ENCODE data around the gene IRGC.

IRGC gene

DNA sequence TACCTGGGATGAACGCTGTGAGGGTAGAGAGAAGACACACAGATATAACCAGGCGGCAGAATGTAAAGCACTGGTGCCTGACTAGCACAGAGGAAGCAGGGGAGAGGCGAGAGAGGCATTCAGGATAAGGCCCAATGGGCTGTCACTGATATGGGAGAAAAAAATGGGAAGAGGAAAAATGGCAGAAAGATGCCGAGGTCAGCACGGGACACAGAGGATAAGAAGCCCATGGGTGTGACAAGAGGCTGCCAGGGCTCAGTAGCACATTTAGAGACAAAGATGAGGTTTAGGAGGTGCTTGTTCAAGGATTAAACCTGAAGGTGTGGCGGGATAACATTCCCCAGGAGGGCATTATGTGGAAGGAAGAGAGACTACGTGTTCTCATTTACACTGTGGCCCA lies 33.3 kb downstream of the IRGC start:
- Histone ChIP-seq H3K36me3 (ENCODE audit: control insufficient read depth in 1 of 2, insufficient read depth in 2 of 2, low read depth in 1 of 2, low read length in 2 of 2) (peaks cover 45 to 71% of the 10 kb centered on the region in 2 experiments), H3K23ac (ENCODE audit: low read length in 2 of 2) (no peak overlapping the region), H3K4ac (ENCODE audit: low read depth in 1 of 2, low read length in 2 of 2) (no peak overlapping the region), H3K27ac (ENCODE audit: low read length, poor library complexity, severe bottlenecking) (no peak overlapping the region), H4K8ac (ENCODE audit: low read length) (no peak overlapping the region), H3K79me1 (replicated peaks; ENCODE audit: low read length, poor library complexity, severe bottlenecking) (peaks cover 34% of the 10 kb centered on the region), H2BK12ac (ENCODE audit: low read length in 2 of 2) (no peak overlapping the region), H2BK120ac (ENCODE audit: low read depth, low read length) (no peak overlapping the region), H3K18ac (ENCODE audit: low read depth in 1 of 2, low read length in 2 of 2) (no peak overlapping the region), H3K4me3 (ENCODE audit: insufficient read depth in 1 of 2, low read depth in 1 of 2, low read length in 2 of 2) (no peak overlapping the region), H2BK15ac (ENCODE audit: low read depth, poor library complexity, severe bottlenecking) (no peak overlapping the region), H2BK5ac (ENCODE audit: low read depth, low read length, poor library complexity, severe bottlenecking) (no peak overlapping the region), H3K9ac (ENCODE audit: low read length) (no peak overlapping the region), H3K9me3 (ENCODE audit: control insufficient read depth, low read length) (no peaks in the 10 kb centered on the region), H2AFZ (ENCODE audit: low read depth, low read length) (no peak overlapping the region), H4K91ac (ENCODE audit: low read length) (no peak overlapping the region), H2AK5ac (ENCODE audit: low read length, severe bottlenecking) (peak overlapping the region; percentile 95), H3K4me1 (ENCODE audit: control insufficient read depth, insufficient read depth, low read depth, low read length) (peaks cover 30% of the 10 kb centered on the region), H3K14ac (ENCODE audit: low read length in 2 of 2) (no peak overlapping the region), H3K4me2 (ENCODE audit: low read length, poor library complexity, severe bottlenecking) (no peak overlapping the region), H3K27me3 (ENCODE audit: control insufficient read depth in 1 of 2, insufficient read depth in 1 of 2, low read length in 2 of 2) (no peaks in the 10 kb centered on the region)
- 95% methylated on average over 6 of the region's 7 CpGs for WGBS
- DNase-seq = no peak

DNA sequence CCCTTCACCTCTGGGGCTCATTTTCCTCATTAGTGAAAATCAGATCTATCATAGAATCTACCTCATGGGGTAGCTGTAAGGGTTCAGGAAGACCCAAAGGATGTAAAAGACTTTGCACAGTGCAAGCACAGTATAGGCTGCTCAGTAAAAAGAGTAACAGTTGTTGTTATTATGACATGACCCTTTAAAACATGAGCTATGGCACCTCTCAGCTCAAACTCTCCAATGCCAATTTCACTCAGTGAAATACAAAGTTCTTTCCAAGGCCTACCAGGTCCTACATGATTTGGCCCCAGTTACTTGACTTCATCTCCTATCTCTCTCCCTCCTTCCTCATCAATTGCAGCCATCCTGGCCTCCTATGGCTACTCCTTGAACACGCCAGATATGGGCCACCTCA lies 34.0 kb downstream of the IRGC start:
- Histone ChIP-seq H3K4ac (ENCODE audit: low read depth in 1 of 2, low read length in 2 of 2) (no peak overlapping the region), H2AFZ (ENCODE audit: low read depth, low read length) (no peak overlapping the region), H3K18ac (ENCODE audit: low read depth in 1 of 2, low read length in 2 of 2) (no peak overlapping the region), H3K14ac (ENCODE audit: low read length in 2 of 2) (no peak overlapping the region), H4K91ac (ENCODE audit: low read length) (no peak overlapping the region), H2AK5ac (ENCODE audit: low read length, severe bottlenecking) (peak overlapping the region; percentile 45), H2BK5ac (ENCODE audit: low read depth, low read length, poor library complexity, severe bottlenecking) (no peak overlapping the region), H3K27ac (ENCODE audit: low read length, poor library complexity, severe bottlenecking) (no peak overlapping the region), H3K27me3 (ENCODE audit: control insufficient read depth in 1 of 2, insufficient read depth in 1 of 2, low read length in 2 of 2) (no peaks in the 10 kb centered on the region), H3K36me3 (ENCODE audit: control insufficient read depth in 1 of 2, insufficient read depth in 2 of 2, low read depth in 1 of 2, low read length in 2 of 2) (peaks cover 38 to 63% of the 10 kb centered on the region in 2 experiments), H4K8ac (ENCODE audit: low read length) (no peak overlapping the region), H2BK12ac (ENCODE audit: low read length in 2 of 2) (no peak overlapping the region), H3K79me1 (replicated peaks; ENCODE audit: low read length, poor library complexity, severe bottlenecking) (peaks cover 30% of the 10 kb centered on the region), H3K9ac (ENCODE audit: low read length) (no peak overlapping the region), H3K4me1 (ENCODE audit: control insufficient read depth, insufficient read depth, low read depth, low read length) (peaks cover 30% of the 10 kb centered on the region), H3K23ac (ENCODE audit: low read length in 2 of 2) (no peak overlapping the region), H3K4me2 (ENCODE audit: low read length, poor library complexity, severe bottlenecking) (no peak overlapping the region), H2BK120ac (ENCODE audit: low read depth, low read length) (no peak overlapping the region), H3K9me3 (ENCODE audit: control insufficient read depth, low read length) (no peaks in the 10 kb centered on the region), H3K4me3 (ENCODE audit: insufficient read depth in 1 of 2, low read depth in 1 of 2, low read length in 2 of 2) (no peak overlapping the region), H2BK15ac (ENCODE audit: low read depth, poor library complexity, severe bottlenecking) (no peak overlapping the region)
- DNase-seq = no peak
- WGBS = 100% methylated on average over 1 of the region's 1 CpG

DNA sequence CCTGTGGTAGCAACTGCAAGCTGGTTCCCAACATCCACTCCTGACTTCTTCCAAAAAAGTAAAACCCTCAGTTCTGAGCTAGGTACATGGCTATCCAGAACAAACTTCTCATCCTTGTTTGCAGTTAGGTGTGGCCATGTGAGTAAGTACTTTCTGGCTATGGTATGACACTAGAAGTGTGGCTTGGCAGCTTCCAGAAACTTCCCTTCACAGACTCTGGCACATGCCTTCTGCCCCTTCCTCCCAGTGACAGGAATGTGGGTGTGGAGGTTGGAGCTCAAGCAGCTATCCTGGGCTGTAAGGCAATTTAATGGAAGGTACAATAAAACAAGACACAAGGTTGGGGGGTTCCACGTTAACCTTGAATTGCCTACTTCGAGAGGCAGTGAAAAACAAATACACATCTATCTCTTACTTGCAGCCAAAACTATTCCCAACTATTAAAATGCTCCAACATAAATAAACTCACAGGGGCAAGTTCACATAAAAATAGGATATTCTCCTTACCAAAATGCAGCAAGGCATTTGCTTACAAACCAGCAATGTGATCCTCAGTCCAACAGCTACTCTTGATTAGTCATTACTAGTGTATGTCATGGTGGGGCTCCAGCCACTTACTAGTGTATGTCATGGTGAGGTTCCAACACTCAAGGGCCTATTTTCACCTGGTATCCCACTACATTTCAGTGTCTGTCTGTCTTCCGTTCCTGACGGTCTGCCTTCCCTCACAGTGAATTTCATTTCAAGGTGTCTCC lies 35.8 kb downstream of the IRGC start:
- Histone ChIP-seq H3K23ac (ENCODE audit: low read length in 2 of 2) (no peak overlapping the region), H2BK120ac (ENCODE audit: low read depth, low read length) (no peak overlapping the region), H3K4me2 (ENCODE audit: low read length, poor library complexity, severe bottlenecking) (no peak overlapping the region), H2AK5ac (ENCODE audit: low read length, severe bottlenecking) (peak overlapping the region; percentile 96), H2AFZ (ENCODE audit: low read depth, low read length) (no peak overlapping the region), H3K14ac (ENCODE audit: low read length in 2 of 2) (no peak overlapping the region), H4K91ac (ENCODE audit: low read length) (no peak overlapping the region), H3K36me3 (ENCODE audit: control insufficient read depth in 1 of 2, insufficient read depth in 2 of 2, low read depth in 1 of 2, low read length in 2 of 2) (peaks cover 31 to 55% of the 10 kb centered on the region in 2 experiments), H3K27me3 (ENCODE audit: control insufficient read depth in 1 of 2, insufficient read depth in 1 of 2, low read length in 2 of 2) (no peaks in the 10 kb centered on the region), H4K8ac (ENCODE audit: low read length) (no peak overlapping the region), H3K4me1 (ENCODE audit: control insufficient read depth, insufficient read depth, low read depth, low read length) (peaks cover 38% of the 10 kb centered on the region), H3K18ac (ENCODE audit: low read depth in 1 of 2, low read length in 2 of 2) (no peak overlapping the region), H3K9me3 (ENCODE audit: control insufficient read depth, low read length) (no peaks in the 10 kb centered on the region), H3K79me1 (replicated peaks; ENCODE audit: low read length, poor library complexity, severe bottlenecking) (peaks cover 25% of the 10 kb centered on the region), H2BK12ac (ENCODE audit: low read length in 2 of 2) (no peak overlapping the region), H3K4me3 (ENCODE audit: insufficient read depth in 1 of 2, low read depth in 1 of 2, low read length in 2 of 2) (no peak overlapping the region), H3K4ac (ENCODE audit: low read depth in 1 of 2, low read length in 2 of 2) (no peak overlapping the region), H2BK15ac (ENCODE audit: low read depth, poor library complexity, severe bottlenecking) (no peak overlapping the region), H2BK5ac (ENCODE audit: low read depth, low read length, poor library complexity, severe bottlenecking) (no peak overlapping the region), H3K27ac (ENCODE audit: low read length, poor library complexity, severe bottlenecking) (peak overlapping the region; percentile 94), H3K9ac (ENCODE audit: low read length) (no peak overlapping the region)
- peak; percentile 47 for DNase-seq
- WGBS = 82% methylated on average over 2 of the region's 4 CpGs

DNA sequence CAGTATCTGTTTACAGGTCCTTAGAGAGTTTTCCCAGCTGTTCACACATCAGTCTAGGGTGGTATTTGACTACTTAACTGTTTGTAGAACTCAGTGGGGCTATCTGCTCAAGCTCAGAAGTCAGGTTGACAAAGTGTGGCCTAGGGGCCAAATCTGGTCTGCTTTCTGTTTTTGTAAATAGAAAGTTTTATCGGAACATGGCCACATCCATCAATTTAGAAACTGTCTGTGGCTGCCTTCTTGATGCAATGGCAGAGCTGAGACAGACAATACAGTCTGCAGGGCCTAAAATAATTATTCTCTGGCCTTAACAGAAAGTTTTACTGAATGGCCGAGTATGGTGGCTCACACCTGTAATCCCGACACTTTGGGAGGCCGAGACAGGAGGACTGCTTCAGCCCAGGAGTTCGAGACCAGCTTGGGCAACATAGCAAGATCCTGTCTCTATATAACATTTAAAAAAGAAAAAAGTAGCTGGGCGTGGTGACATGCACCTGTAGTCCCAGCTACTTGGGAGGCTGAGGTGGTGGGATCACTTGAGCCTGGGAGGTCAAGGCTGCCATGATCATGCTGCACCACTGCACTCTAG lies 36.5 kb downstream of the IRGC start:
- Histone ChIP-seq H2BK120ac (ENCODE audit: low read depth, low read length) (no peak overlapping the region), H3K14ac (ENCODE audit: low read length in 2 of 2) (no peak overlapping the region), H4K8ac (ENCODE audit: low read length) (no peak overlapping the region), H2AFZ (ENCODE audit: low read depth, low read length) (no peak overlapping the region), H3K9me3 (ENCODE audit: control insufficient read depth, low read length) (no peaks in the 10 kb centered on the region), H3K9ac (ENCODE audit: low read length) (peak overlapping the region; percentile 10), H3K4ac (ENCODE audit: low read depth in 1 of 2, low read length in 2 of 2) (no peak overlapping the region), H3K27ac (ENCODE audit: low read length, poor library complexity, severe bottlenecking) (peak overlapping the region; percentile 94), H3K36me3 (ENCODE audit: control insufficient read depth in 1 of 2, insufficient read depth in 2 of 2, low read depth in 1 of 2, low read length in 2 of 2) (peaks cover 24 to 47% of the 10 kb centered on the region in 2 experiments), H3K79me1 (replicated peaks; ENCODE audit: low read length, poor library complexity, severe bottlenecking) (peaks cover 22% of the 10 kb centered on the region), H2BK5ac (ENCODE audit: low read depth, low read length, poor library complexity, severe bottlenecking) (peak overlapping the region; percentile 79), H3K4me2 (ENCODE audit: low read length, poor library complexity, severe bottlenecking) (no peak overlapping the region), H3K4me1 (ENCODE audit: control insufficient read depth, insufficient read depth, low read depth, low read length) (peaks cover 33% of the 10 kb centered on the region), H3K18ac (ENCODE audit: low read depth in 1 of 2, low read length in 2 of 2) (no peak overlapping the region), H3K23ac (ENCODE audit: low read length in 2 of 2) (no peak overlapping the region), H2BK12ac (ENCODE audit: low read length in 2 of 2) (no peak overlapping the region), H2BK15ac (ENCODE audit: low read depth, poor library complexity, severe bottlenecking) (no peak overlapping the region), H3K27me3 (ENCODE audit: control insufficient read depth in 1 of 2, insufficient read depth in 1 of 2, low read length in 2 of 2) (no peaks in the 10 kb centered on the region), H2AK5ac (ENCODE audit: low read length, severe bottlenecking) (peak overlapping the region; percentile 96), H4K91ac (ENCODE audit: low read length) (no peak overlapping the region), H3K4me3 (ENCODE audit: insufficient read depth in 1 of 2, low read depth in 1 of 2, low read length in 2 of 2) (peak overlapping the region in 1 of 2 experiments; percentile 93)
- WGBS = 89% methylated on average over 5 of the region's 6 CpGs
- peak; percentile 19 for DNase-seq

All from mesenchymal stem cell (in vitro differentiated cells and primary cell).